Stimulated activated CD4-positive, alpha-beta T cell treated with anti-CD3 and anti-CD28 coated beads, Interleukin-4, amount 100 ng/mL, for 1 hour (primary cell): Measurements from ENCODE around the gene MAN1A2.

ENCODE experiments used
- DNase-seq: peaks from one replicate; pipeline ENCODE4 v3.0.0-alpha.2; 2020

Gene MAN1A2

DNA sequence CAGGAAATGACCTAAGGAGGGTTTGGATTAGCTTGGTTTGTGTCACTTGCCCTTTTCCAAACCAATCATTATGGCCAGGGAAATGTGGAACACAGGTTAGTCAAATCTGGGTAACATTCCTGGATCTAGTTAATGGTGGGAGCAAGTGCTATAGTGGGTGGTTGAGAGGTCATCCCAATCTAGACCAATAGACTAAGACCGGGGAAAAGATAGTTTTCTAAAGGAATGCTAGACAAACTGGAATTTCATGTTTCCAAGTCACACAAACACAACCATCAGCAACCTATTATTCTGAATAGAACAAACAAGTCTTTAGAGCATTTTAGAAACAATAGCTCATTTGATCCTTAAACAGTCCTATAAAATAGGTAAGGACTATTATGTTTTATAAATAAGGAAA lies 4.3 kb upstream of the MAN1A2 start:
- DNase-seq = no peak

- DNase-seq = no peak
Observed at GRCh38 chr1:117363571-117364048, 3.6 kb upstream of the MAN1A2 start.

- DNase-seq = no peak
Observed at GRCh38 chr1:117364240-117364639, 3.0 kb upstream of the MAN1A2 start.

DNA sequence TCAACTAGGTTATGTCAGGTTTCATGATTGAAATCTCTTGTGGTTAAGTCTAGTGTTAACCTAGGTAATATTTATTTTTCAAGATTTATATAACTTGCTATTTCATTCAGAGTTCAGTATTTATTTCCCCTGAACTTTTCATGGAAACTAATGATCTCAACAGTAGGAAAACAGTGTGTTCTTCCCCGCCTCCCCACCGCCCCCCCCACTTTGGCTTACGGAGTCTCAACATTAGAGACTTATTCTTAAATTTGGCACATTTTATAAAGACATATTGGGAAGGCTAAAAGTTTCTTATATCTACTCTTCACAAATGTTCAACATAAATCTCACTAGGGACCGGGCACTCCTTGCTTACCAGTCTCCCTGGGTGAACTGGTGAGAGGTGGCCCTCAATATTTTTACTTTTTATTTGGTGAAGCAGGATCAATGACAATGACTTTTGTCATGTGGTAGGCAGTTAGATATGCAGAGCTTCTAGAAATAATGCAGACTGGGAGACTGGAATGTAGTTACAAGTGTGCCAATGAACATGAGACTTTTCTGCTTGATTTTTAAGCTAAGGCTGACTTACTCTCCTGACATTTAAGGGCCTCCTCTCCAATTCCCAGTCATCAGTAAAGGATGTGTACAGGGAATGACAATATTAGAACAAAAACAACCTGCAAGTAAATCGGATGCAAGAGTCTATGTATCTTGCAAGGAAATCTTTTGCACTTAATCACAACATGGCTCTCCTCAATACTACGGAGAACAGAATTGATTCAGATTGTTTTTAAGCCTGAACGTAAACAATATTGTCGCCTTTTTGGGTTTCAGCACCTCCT lies 1.7 kb upstream of the MAN1A2 start:
- DNase-seq = no peak

- peak; percentile 82 for DNase-seq
Observed at GRCh38 chr1:117366177-117367045, 838 bp upstream of the MAN1A2 start.

DNA sequence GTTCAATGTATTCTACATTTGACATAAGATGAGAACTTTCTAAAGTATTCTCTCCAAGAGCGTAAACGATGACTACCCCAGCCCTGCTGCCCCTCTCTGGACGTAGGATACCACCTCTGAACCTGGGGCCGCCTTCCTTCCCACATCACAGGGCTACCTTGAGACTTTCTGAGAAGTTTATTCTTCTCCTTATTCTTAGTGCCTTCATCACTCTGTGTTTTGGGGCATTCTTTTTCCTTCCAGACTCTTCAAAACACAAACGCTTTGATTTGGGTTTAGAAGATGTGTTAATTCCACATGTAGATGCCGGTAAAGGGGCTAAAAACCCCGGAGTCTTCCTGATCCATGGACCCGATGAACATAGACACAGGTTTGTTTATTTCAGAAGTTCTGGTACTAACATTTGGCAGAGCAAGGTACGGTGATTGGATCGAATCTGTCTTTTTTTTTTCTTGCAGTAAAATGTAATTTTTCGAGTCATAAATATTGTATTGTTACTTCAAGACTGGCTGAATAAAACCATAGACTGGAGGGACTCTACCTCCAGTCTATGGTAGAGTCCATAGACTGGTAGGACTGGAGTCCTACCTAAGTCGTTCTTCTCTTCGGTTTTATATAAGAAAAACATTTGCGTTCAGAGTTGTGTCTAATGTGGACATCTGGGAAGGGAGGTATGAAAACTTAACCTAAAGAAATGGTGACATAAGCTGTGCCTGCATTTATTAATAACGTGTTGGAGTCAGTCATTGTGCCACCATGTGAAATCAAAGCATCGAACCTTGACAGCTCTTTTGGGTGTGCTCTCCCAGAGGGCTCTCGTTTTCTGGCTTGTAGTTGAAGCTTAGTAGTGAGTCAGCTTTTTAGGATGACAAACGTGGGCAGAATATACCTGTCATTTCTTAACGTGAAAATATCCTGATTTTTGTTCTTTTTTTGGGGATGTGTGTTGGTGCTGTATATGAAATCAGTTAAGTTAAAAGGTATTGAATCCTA lies 1.2 kb downstream of the MAN1A2 start:
- DNase-seq = no peak

DNA sequence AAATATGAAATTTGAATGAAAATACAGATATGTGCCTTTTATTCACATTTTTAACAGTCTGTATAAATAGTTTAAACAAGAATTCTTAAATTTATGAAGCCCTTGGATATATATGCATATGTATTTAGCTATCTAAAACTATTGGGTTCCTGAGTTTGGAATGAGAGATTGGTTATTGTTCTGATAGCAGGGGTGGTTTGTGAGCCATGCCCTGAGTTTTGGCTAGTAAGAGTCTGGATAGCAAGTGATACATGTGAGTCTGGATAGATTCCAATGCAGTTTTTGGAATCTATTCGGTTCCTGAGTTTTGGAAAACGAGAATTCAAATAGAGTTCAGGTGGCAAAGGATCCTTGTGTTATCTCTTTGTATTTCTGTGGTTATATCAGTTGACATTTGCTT lies 2.8 kb downstream of the MAN1A2 start:
- no peak for DNase-seq

GRCh38 chr1:117370509-117370908 lies 3.3 kb downstream of the MAN1A2 start:
- DNase-seq = no peak

DNA sequence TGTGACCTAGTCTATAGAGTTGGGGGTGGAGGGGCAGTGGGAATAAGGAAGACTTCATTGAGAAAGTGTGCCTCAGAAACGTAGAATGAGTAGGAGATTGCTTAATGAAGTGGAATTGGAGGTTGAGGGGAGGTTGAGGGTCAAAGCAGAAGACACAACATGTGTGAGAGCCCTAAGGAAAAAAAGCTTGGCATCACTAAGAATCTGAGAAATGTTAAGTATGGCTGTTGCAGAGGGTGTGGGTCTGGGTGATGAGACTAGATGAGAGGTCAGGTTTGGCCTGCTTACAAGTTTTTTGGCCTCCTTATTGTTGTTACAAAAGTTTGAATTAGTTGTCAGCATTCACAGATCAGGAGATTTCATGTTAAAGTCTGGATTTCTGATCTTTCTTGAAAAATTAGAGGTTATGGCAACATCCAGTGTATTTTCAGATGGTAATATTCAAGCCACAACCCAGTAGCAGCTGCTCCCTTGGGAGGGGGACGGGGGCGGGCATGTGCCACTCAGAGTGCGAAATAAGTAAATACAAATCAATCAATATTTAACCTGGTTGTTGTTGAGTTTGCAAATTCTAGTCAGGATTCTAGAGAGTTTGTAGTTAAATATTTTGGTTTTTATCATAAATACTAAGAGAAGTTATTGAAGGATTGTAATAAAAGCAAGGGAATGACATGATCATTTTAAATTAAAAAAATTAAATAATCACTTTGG lies 4.3 kb downstream of the MAN1A2 start:
- DNase-seq = no peak

DNA sequence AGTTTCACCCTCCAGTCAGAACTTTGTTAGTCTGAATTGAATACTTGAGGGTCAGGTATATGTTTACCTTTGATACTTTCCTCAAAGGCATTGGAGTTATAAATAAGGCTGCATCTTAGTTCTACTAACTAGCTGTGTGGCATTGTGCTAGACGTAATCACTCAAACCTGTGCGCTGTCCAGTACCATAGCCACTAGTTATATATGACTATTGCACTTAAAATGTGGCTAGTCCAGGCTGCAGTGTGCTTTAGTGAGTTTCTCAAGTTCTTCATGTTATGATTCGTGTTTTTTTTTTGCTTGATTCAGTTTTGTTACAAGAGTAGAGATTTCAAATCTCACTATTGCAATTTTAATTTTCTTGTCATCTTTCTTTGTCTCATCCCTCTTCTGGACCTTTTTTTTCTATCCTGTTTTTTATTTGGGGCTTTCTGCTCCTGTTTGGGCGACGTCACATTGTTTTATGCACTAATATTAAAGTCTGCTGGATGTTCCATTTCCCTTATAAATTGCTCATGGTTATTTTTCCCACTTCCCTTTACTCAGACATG lies 5.7 kb downstream of the MAN1A2 start:
- DNase-seq = no peak

DNA sequence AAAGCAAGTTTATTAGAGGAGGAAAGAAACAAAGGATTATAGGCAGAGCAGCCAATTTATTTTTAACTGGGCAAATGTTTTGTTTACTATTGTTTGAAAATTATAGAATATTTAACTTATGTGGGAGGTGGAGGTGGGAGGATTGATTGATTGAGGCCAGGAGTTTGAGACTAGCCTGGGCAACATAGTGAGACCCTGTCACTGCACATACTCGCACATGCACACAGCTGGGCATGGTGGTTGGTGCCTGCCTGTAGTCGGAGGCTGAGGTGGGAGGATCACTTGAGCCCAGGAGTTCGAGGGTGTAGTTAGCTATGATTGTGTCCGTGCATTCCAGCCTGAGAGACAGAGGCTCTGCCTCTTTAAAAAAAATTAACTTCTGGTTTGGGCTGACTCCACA lies 6.7 kb downstream of the MAN1A2 start:
- DNase-seq = no peak

GRCh38 chr1:117375327-117375726 lies 8.1 kb downstream of the MAN1A2 start:
- DNase-seq = no peak

- DNase-seq = no peak
Observed at GRCh38 chr1:117387060-117387633, 19.9 kb downstream of the MAN1A2 start.

DNA sequence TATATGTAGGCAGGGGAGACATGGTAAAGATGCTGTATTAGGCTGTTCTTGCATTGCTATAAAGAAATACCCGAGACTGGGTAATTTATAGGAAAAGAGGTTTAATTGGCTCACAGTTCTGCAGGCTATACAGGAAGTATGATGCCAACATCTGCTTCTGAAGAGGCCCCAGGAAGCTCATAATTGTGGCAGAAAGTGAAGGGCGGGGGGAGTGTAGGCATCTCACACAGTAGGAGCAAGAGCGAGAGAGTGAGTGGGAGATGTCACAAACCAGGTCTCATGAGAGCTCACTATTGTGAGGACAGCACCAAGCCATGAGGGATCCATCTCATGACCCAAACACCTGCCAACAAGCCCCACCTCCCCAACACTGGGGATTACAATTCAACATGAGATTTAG lies 21.1 kb downstream of the MAN1A2 start:
- DNase-seq = no peak

- DNase-seq = no peak
Observed at GRCh38 chr1:117389284-117389683, 22.0 kb downstream of the MAN1A2 start.

- no peak for DNase-seq
Observed at GRCh38 chr1:117389779-117390178, 22.5 kb downstream of the MAN1A2 start.

DNA sequence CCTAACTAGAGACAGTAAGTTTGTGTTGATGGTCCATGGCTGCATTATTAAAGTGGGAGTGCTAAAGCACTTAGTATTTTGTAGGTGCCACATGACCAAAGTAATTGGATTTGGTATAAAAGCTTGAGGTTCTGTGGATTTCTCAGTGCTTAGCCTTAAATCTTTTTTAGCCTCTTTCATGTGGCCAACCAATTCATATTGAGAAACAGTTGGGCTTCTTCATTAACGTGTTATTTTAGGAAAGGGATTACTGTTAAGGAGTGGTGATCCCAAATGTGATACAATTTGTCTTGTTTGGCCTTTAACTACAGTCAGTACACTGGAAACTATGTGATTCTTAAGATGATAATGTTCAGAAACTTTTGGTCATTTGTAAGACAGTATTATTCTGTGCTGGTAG lies 25.5 kb downstream of the MAN1A2 start:
- no peak for DNase-seq

DNA sequence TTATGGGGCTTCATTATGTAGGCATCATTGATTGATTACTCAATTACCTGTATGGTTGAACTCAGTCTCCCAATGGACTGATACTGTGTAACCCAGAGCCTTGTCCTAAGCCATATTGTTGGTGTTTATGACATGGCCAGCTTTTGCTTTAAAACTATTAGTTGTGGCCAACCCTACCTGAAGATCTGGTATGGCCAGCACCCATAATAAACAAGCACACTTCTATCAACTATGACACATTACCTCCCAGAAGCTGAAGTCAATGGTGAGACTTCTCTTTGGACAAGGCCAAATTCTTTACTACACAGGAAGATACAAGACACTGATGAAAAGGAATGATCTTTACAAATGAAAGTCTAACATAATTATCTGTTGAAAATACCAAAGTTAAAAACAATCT lies 28.8 kb downstream of the MAN1A2 start:
- DNase-seq = no peak

GRCh38 chr1:117396636-117397035 lies 29.4 kb downstream of the MAN1A2 start:
- no peak for DNase-seq

DNA sequence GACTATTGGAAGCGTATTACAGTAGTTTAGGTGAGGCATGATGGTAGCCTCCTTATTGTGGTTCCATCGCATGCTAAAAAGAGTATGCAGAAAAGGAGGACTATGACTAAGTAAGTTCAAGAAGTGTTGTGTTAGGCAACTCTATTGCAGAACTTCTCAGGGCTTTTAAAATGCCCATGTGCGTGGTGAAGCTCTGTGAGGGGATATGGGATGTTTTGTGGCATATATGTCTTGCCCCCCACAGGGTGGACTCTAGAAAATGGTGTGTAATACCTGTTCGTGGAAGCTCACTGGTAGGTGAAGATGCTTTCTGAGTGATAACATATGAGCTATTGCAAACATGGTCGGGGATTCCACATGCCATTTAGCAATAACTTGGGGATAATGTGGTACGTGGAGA lies 31.7 kb downstream of the MAN1A2 start:
- DNase-seq = no peak

DNA sequence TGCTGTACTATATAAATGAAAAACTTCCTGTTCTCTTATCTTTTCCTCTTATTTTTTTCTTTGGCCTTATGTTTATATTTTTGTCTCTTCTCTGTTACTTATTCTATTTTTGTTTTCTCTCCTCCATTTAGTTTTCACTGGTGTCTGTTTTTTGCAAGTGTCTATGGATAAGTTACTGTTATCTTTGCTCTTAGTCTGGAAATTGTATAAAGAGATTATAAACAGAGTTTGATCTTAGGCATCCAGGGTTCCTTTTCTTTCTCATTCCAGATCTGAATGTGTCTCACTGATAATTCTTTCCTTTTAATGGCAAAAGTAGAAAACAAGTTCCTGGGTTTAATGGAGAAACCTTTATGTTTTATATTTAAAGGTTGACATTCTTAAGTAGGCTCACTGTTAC lies 34.5 kb downstream of the MAN1A2 start:
- no peak for DNase-seq
